DOHH2 (cell line): ENCODE measurements around the gene POT1.

Source experiments
- H3F3A ChIP-seq: fragments of 200-600 bp; sonication (generic), shearing (Covaris generic); 2 replicates; pipeline ENCODE4 v1.6.0; 2016; ENCODE audit warnings: antibody characterized with exemption, mild to moderate bottlenecking; ENCODE audit not compliant: control insufficient read depth, insufficient read depth
- H3K27ac ChIP-seq: fragments of 200-600 bp; sonication (generic); 2 replicates; pipeline ENCODE4 v1.5.1; 2014; ENCODE audit warnings: low read depth, mild to moderate bottlenecking, low read length, moderate library complexity
- H3K27me3 ChIP-seq: fragments of 200-600 bp; sonication (generic); 2 replicates; pipeline ENCODE4 v1.6.1; 2014; ENCODE audit warnings: mild to moderate bottlenecking, low read length, mixed read lengths; ENCODE audit not compliant: control insufficient read depth
- H3K36me3 ChIP-seq: fragments of 200-600 bp; sonication (generic); 2 replicates; pipeline ENCODE4 v1.6.1; 2014; ENCODE audit warnings: mild to moderate bottlenecking, low read length, moderate library complexity, mixed read lengths; ENCODE audit not compliant: control insufficient read depth
- H3K4me1 ChIP-seq: fragments of 200-600 bp; sonication (generic); 2 replicates; pipeline ENCODE4 v1.6.1; 2014; ENCODE audit warnings: mild to moderate bottlenecking, low read length, mixed read lengths; ENCODE audit not compliant: control insufficient read depth
- H3K4me2 ChIP-seq: fragments of 200-600 bp; sonication (generic); 2 replicates; pipeline ENCODE4 v1.6.0; 2014; ENCODE audit warnings: mild to moderate bottlenecking, low read length, moderate library complexity
- H3K4me3 ChIP-seq: fragments of 200-600 bp; sonication (generic); 2 replicates; pipeline ENCODE4 v1.5.1; 2014; ENCODE audit warnings: mild to moderate bottlenecking, low read length, mixed read lengths
- H3K79me2 ChIP-seq: fragments of 200-600 bp; sonication (generic); 2 replicates; pipeline ENCODE4 v1.6.1; 2014; ENCODE audit warnings: mild to moderate bottlenecking, low read length, mixed read lengths; ENCODE audit not compliant: control insufficient read depth
- H3K9me2 ChIP-seq: fragments of 200-600 bp; sonication (generic); replicated peaks from 2 replicates; pipeline ENCODE4 v1.6.1; 2014; ENCODE audit warnings: mild to moderate bottlenecking, low read length, mixed read lengths; ENCODE audit not compliant: control insufficient read depth
- H3K9me3 ChIP-seq: fragments of 200-600 bp; sonication (generic); 2 replicates; pipeline ENCODE4 v1.6.1; 2014; ENCODE audit warnings: antibody characterized with exemption, low read length, mixed read lengths; ENCODE audit not compliant: control insufficient read depth, insufficient read depth
- H4K20me1 ChIP-seq: fragments of 200-600 bp; sonication (generic); 2 replicates; pipeline ENCODE4 v1.6.0; 2014; ENCODE audit warnings: low read depth, mild to moderate bottlenecking, antibody characterized with exemption, low read length, moderate library complexity; ENCODE audit not compliant: control insufficient read depth, insufficient read depth
- EZH2phosphoT487 ChIP-seq: fragments of 200-600 bp; sonication (generic); IDR thresholded peaks from 2 replicates; pipeline ENCODE4 v1.6.1; 2017; ENCODE audit warnings: borderline replicate concordance, mild to moderate bottlenecking, antibody characterized with exemption, low read length, moderate library complexity, mixed read lengths
- TF ChIP-seq, protein P1 (sequence below): fragments of 200-600 bp; sonication (generic); IDR thresholded peaks from one replicate; pipeline ENCODE4 v1.5.1; 2014; ENCODE audit warnings: antibody characterized with exemption, mild to moderate bottlenecking, low read depth, low read length; ENCODE audit not compliant: poor library complexity, severe bottlenecking

Gene POT1

DNA sequence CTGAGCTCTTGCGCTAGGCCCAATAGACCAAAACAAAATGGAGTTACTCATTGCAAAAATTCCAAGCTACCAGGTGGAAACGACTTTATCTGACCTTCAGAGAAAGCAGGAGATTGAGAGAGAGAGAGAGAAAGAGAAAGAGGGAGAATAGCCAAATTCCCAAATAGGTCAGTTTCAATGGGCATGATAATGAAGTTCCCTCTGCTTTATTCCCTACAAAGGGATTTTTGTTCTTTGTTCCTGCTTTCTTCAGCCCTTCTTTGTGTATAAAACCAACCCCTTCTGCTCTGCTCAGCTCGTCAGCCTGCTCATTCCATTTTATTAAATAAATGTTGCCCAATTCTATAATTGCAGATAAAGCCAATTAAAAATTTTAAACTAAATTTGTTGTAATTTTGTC lies 119.0 kb downstream of the POT1 start:
- H3K9me2 ChIP-seq: no peaks in the 10 kb centered on the region
- H4K20me1 ChIP-seq: no peaks in the 10 kb centered on the region
- H3K79me2 ChIP-seq: no peaks in the 10 kb centered on the region
- no peaks in the 10 kb centered on the region for H3K36me3 ChIP-seq
- no peak overlapping the region for H3K4me3 ChIP-seq
- H3K27me3 ChIP-seq: no peaks in the 10 kb centered on the region
- H3F3A ChIP-seq: no peaks in the 10 kb centered on the region
- H3K27ac ChIP-seq: no peak overlapping the region
- no peak for TF ChIP-seq EZH2phosphoT487
- H3K9me3 ChIP-seq: no peaks in the 10 kb centered on the region
- no peaks in the 10 kb centered on the region for H3K4me1 ChIP-seq
- no peak overlapping the region for H3K4me2 ChIP-seq

DNA sequence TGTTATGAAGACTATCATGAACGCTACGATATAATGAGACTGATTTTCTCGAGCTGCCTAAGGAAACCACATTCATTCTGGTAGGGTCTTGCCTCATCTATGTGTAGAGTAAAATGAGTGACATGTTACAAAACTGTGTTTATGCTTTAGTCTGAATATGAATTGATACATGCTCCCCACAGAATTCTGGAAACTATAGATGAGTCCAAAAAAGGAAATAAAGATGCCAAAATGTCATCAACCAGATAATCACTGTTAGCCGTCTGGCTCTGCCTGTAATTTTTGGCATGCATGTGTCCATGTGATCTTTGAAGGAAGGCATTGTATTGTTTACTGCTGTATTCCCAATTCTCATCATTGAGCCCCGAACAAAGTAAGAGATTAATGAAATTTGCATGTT lies 121.4 kb downstream of the POT1 start:
- H4K20me1 ChIP-seq: no peaks in the 10 kb centered on the region
- TF ChIP-seq, protein P1, sequence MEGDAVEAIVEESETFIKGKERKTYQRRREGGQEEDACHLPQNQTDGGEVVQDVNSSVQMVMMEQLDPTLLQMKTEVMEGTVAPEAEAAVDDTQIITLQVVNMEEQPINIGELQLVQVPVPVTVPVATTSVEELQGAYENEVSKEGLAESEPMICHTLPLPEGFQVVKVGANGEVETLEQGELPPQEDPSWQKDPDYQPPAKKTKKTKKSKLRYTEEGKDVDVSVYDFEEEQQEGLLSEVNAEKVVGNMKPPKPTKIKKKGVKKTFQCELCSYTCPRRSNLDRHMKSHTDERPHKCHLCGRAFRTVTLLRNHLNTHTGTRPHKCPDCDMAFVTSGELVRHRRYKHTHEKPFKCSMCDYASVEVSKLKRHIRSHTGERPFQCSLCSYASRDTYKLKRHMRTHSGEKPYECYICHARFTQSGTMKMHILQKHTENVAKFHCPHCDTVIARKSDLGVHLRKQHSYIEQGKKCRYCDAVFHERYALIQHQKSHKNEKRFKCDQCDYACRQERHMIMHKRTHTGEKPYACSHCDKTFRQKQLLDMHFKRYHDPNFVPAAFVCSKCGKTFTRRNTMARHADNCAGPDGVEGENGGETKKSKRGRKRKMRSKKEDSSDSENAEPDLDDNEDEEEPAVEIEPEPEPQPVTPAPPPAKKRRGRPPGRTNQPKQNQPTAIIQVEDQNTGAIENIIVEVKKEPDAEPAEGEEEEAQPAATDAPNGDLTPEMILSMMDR: no peak
- TF ChIP-seq EZH2phosphoT487: no peak
- no peak overlapping the region for H3K27ac ChIP-seq
- H3F3A ChIP-seq: no peaks in the 10 kb centered on the region
- H3K9me3 ChIP-seq: no peaks in the 10 kb centered on the region
- H3K36me3 ChIP-seq: no peaks in the 10 kb centered on the region
- no peaks in the 10 kb centered on the region for H3K4me1 ChIP-seq
- H3K79me2 ChIP-seq: no peaks in the 10 kb centered on the region
- H3K4me2 ChIP-seq: no peak overlapping the region
- no peaks in the 10 kb centered on the region for H3K27me3 ChIP-seq
- no peak overlapping the region for H3K4me3 ChIP-seq
- no peaks in the 10 kb centered on the region for H3K9me2 ChIP-seq

DNA sequence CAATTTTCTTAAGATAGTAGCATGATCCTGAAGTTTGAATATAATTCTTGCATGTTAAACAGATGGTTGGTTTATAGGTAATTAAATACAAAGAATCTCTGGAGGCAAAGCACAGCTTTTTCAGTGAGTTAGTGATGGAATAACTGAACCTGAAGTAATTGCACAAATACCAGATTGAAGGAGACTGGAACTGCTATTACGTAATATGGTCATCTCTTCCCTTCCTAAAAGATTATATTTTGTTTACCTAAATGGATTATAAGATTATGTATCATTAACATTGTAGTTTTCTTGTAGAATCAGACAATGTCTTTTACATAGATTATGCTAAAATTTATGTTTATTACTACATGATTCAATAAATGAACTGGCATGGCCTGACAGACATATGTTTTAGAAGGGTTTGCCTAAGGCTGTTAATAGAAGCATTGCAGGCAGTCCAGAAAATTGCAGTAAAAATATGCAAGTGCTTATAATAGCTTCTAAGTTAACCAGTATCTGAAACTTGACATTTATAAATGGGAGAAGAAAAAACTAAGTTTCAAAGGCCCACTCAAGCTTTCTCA lies 128.2 kb downstream of the POT1 start:
- Histone ChIP-seq H3K4me2 (no peak overlapping the region), H3F3A (no peaks in the 10 kb centered on the region), H4K20me1 (no peaks in the 10 kb centered on the region), H3K9me3 (no peaks in the 10 kb centered on the region), H3K9me2 (no peaks in the 10 kb centered on the region), H3K4me3 (no peak overlapping the region), H3K4me1 (no peaks in the 10 kb centered on the region), H3K79me2 (no peaks in the 10 kb centered on the region), H3K27me3 (no peaks in the 10 kb centered on the region), H3K27ac (no peak overlapping the region), H3K36me3 (no peaks in the 10 kb centered on the region)
- no peak for TF ChIP-seq EZH2phosphoT487
- TF ChIP-seq, protein P1: no peak

DNA sequence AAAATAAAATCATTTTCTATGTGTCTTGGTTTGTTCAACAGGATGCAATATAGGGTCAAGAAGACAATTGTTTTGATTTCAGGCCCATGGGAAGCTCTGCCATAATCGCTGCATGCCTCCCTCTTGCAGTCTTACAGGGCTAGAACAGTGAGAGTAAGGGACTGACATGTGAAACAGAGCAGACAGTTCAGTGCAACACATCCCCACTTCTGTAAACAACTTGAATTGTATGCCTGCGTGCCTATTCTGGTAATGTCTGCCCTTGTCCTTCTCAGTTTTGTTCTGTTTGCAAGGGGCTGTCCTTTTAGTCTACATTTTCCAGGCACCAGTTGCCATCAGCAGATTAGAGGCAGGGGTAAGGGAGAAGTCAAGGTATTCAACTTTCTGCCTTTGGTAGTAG lies 129.2 kb downstream of the POT1 start:
- no peaks in the 10 kb centered on the region for H3K9me3 ChIP-seq
- H3K79me2 ChIP-seq: no peaks in the 10 kb centered on the region
- no peak overlapping the region for H3K4me3 ChIP-seq
- H4K20me1 ChIP-seq: no peaks in the 10 kb centered on the region
- H3K27me3 ChIP-seq: no peaks in the 10 kb centered on the region
- TF ChIP-seq EZH2phosphoT487: no peak
- TF ChIP-seq, protein P1: no peak
- no peak overlapping the region for H3K4me2 ChIP-seq
- H3F3A ChIP-seq: no peaks in the 10 kb centered on the region
- H3K27ac ChIP-seq: no peak overlapping the region
- H3K36me3 ChIP-seq: no peaks in the 10 kb centered on the region
- H3K9me2 ChIP-seq: no peaks in the 10 kb centered on the region
- no peaks in the 10 kb centered on the region for H3K4me1 ChIP-seq
